Neural cell (in vitro differentiated cells): Measurements from ENCODE around the gene VPS8. TPM values are rescaled to one million over a fixed set of nuclear protein-coding genes. Genes with fewer than 3 reads are reported as not detected.

Source experiments
- H2AFZ ChIP-seq: fragments of 200-600, 300-800 bp; sonication (generic), shearing (Covaris generic); 2 replicates; pipeline ENCODE4 v1.6.0; 2014; ENCODE audit warnings: low read depth, mild to moderate bottlenecking, antibody characterized with exemption, low read length, moderate library complexity
- H3F3A ChIP-seq: fragments of 200-600 bp; shearing (Covaris generic); 2 replicates; pipeline ENCODE4 v1.6.1; 2016; ENCODE audit warnings: mild to moderate bottlenecking, moderate library complexity, mixed read lengths, antibody characterized with exemption, low read length; ENCODE audit not compliant: insufficient read depth, poor library complexity, severe bottlenecking
- H3K27ac ChIP-seq: fragments of 200-600, 300-800 bp; sonication (generic), shearing (Covaris generic); 2 replicates; pipeline ENCODE4 v1.5.1; 2014; ENCODE audit warnings: mild to moderate bottlenecking, low read length, moderate library complexity
- H3K27me3 ChIP-seq: fragments of 300-800, 200-600 bp; sonication (generic), shearing (Covaris generic); 2 replicates; pipeline ENCODE4 v1.6.0; 2014; ENCODE audit warnings: mild to moderate bottlenecking, low read depth, low read length, moderate library complexity; ENCODE audit not compliant: insufficient read depth
- H3K36me3 ChIP-seq: fragments of 300-800, 200-600 bp; sonication (generic), shearing (Covaris generic); 2 replicates; pipeline ENCODE4 v1.5.1; 2014; ENCODE audit warnings: mild to moderate bottlenecking, antibody characterized with exemption, low read length, moderate library complexity; ENCODE audit not compliant: insufficient read depth
- H3K4me2 ChIP-seq: fragments of 300-800, 200-600 bp; sonication (generic), shearing (Covaris generic); 2 replicates; pipeline ENCODE4 v1.6.0; 2014; ENCODE audit warnings: mild to moderate bottlenecking, low read length
- H3K4me3 ChIP-seq: fragments of 300-800, 200-600 bp; sonication (generic), shearing (Covaris generic); 2 replicates; pipeline ENCODE4 v1.5.1; 2014; ENCODE audit warnings: mild to moderate bottlenecking, low read length, moderate library complexity
- H3K79me2 ChIP-seq: fragments of 200-600 bp; shearing (Covaris generic); replicated peaks from 2 replicates; pipeline ENCODE4 v1.6.0; 2014; ENCODE audit warnings: mild to moderate bottlenecking, low read length, moderate library complexity; ENCODE audit not compliant: insufficient read depth
- H3K9ac ChIP-seq: fragments of 300-800, 200-600 bp; sonication (generic), shearing (Covaris generic); 2 replicates; pipeline ENCODE4 v1.6.1; 2016; ENCODE audit warnings: mild to moderate bottlenecking, low read length, mixed read lengths
- H3K9me2 ChIP-seq: fragments of 200-600 bp; shearing (Covaris generic); 2 replicates; pipeline ENCODE4 v1.6.1; 2016; ENCODE audit warnings: mild to moderate bottlenecking, low read length, mixed read lengths; ENCODE audit not compliant: insufficient read depth
- H3K9me3 ChIP-seq: fragments of 200-600, 300-800 bp; sonication (generic), shearing (Covaris generic); 2 replicates; pipeline ENCODE4 v1.6.1; 2016; ENCODE audit warnings: mild to moderate bottlenecking, mixed run types, low read length, moderate library complexity, mixed read lengths
- H4K20me1 ChIP-seq: fragments of 200-600 bp; shearing (Covaris generic); 2 replicates; pipeline ENCODE4 v1.6.1; 2016; ENCODE audit warnings: mild to moderate bottlenecking, mixed run types; ENCODE audit not compliant: insufficient read depth
- EP300 ChIP-seq: fragments of 450-650 bp; conservative IDR thresholded peaks from 2 replicates; pipeline ENCODE4 v1.6.1; 2014; ENCODE audit warnings: antibody characterized with exemption, mild to moderate bottlenecking, moderate library complexity; ENCODE audit not compliant: poor library complexity, severe bottlenecking
- EZH2 ChIP-seq: fragments of 200-600, 300-800 bp; shearing (Covaris generic), sonication (generic); IDR thresholded peaks from 2 replicates; pipeline ENCODE4 v1.6.1; 2014; ENCODE audit warnings: antibody characterized with exemption, low read length, borderline replicate concordance, mild to moderate bottlenecking; ENCODE audit not compliant: insufficient read depth, poor library complexity, severe bottlenecking
- MXI1 ChIP-seq: fragments of 450-650 bp; conservative IDR thresholded peaks from 2 replicates; pipeline ENCODE4 v1.6.1; 2014; ENCODE audit warnings: antibody characterized with exemption, mild to moderate bottlenecking; ENCODE audit not compliant: poor library complexity, severe bottlenecking
- POLR2AphosphoS5 ChIP-seq: IDR thresholded peaks from 2 replicates; pipeline ENCODE4 v1.6.1; 2012
- RAD21 ChIP-seq: fragments of 450-650 bp; conservative IDR thresholded peaks from 2 replicates; pipeline ENCODE4 v1.6.1; 2014; ENCODE audit warnings: antibody characterized with exemption, mild to moderate bottlenecking, moderate library complexity
- SMC3 ChIP-seq: fragments of 450-650 bp; conservative IDR thresholded peaks from 2 replicates; pipeline ENCODE4 v1.6.1; 2014; ENCODE audit warnings: antibody characterized with exemption, mild to moderate bottlenecking, moderate library complexity; ENCODE audit not compliant: poor library complexity
- TAF1 ChIP-seq: IDR thresholded peaks from 2 replicates; pipeline ENCODE4 v1.6.1; 2012; ENCODE audit warnings: low read depth
- polyA plus RNA-seq: library from polyadenylated mRNA; depleted of rRNA; stranded (reverse); fragments of >200 nt; gene quantifications from 2 replicates; pipeline ENCODE4 v1.2.3, GENCODE V29; 2014
- TF ChIP-seq, protein P1 (sequence below): fragments of 450-650 bp; IDR thresholded peaks from 2 replicates; pipeline ENCODE4 v1.5.1; 2014; ENCODE audit warnings: antibody characterized with exemption, mild to moderate bottlenecking, moderate library complexity; ENCODE audit not compliant: poor library complexity, severe bottlenecking
- TF ChIP-seq, protein P2 (sequence below): IDR thresholded peaks from 2 replicates; pipeline ENCODE4 v1.6.1; 2012; ENCODE audit warnings: borderline replicate concordance

VPS8 gene
- polyA plus RNA-seq, 1 donor from 2014 or later: 146 TPM

DNA sequence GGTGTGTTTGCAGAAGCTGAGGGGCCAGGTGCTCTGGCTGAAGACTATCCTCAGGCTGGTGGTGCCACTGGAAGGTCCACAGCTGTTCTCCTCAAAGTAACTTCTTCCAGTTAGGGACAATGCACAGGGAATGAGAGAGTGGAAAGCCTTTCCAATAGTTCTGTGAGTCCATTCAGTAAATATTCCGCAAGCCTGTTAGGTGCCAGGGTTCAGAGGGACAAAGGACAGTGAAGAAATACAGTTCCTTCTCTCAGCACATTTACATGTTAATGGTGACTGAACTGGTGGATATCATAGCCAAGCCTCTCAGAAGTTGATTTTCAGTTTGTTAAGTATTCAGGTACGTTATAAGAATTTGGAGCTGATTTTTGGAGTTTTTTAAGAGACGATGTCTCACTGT, 218.4 kb downstream of the VPS8 start:
- Histone ChIP-seq H3K9ac (no peak overlapping the region), H3K27me3 (no peaks in the 10 kb centered on the region), H3K4me2 (no peak overlapping the region), H3K9me3 (no peaks in the 10 kb centered on the region), H3K9me2 (no peaks in the 10 kb centered on the region), H2AFZ (no peak overlapping the region), H3K79me2 (no peaks in the 10 kb centered on the region), H4K20me1 (no peaks in the 10 kb centered on the region), H3K4me3 (no peak overlapping the region), H3F3A (no peaks in the 10 kb centered on the region), H3K36me3 (no peaks in the 10 kb centered on the region), H3K27ac (no peak overlapping the region)
- TF ChIP-seq EP300 (no peak), MXI1 (no peak), POLR2AphosphoS5 (no peak), EZH2 (no peak), SMC3 (no peak)
- TF ChIP-seq, protein P1, sequence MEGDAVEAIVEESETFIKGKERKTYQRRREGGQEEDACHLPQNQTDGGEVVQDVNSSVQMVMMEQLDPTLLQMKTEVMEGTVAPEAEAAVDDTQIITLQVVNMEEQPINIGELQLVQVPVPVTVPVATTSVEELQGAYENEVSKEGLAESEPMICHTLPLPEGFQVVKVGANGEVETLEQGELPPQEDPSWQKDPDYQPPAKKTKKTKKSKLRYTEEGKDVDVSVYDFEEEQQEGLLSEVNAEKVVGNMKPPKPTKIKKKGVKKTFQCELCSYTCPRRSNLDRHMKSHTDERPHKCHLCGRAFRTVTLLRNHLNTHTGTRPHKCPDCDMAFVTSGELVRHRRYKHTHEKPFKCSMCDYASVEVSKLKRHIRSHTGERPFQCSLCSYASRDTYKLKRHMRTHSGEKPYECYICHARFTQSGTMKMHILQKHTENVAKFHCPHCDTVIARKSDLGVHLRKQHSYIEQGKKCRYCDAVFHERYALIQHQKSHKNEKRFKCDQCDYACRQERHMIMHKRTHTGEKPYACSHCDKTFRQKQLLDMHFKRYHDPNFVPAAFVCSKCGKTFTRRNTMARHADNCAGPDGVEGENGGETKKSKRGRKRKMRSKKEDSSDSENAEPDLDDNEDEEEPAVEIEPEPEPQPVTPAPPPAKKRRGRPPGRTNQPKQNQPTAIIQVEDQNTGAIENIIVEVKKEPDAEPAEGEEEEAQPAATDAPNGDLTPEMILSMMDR: no peak
- TF ChIP-seq, protein P2, sequence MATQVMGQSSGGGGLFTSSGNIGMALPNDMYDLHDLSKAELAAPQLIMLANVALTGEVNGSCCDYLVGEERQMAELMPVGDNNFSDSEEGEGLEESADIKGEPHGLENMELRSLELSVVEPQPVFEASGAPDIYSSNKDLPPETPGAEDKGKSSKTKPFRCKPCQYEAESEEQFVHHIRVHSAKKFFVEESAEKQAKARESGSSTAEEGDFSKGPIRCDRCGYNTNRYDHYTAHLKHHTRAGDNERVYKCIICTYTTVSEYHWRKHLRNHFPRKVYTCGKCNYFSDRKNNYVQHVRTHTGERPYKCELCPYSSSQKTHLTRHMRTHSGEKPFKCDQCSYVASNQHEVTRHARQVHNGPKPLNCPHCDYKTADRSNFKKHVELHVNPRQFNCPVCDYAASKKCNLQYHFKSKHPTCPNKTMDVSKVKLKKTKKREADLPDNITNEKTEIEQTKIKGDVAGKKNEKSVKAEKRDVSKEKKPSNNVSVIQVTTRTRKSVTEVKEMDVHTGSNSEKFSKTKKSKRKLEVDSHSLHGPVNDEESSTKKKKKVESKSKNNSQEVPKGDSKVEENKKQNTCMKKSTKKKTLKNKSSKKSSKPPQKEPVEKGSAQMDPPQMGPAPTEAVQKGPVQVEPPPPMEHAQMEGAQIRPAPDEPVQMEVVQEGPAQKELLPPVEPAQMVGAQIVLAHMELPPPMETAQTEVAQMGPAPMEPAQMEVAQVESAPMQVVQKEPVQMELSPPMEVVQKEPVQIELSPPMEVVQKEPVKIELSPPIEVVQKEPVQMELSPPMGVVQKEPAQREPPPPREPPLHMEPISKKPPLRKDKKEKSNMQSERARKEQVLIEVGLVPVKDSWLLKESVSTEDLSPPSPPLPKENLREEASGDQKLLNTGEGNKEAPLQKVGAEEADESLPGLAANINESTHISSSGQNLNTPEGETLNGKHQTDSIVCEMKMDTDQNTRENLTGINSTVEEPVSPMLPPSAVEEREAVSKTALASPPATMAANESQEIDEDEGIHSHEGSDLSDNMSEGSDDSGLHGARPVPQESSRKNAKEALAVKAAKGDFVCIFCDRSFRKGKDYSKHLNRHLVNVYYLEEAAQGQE: no peak

DNA sequence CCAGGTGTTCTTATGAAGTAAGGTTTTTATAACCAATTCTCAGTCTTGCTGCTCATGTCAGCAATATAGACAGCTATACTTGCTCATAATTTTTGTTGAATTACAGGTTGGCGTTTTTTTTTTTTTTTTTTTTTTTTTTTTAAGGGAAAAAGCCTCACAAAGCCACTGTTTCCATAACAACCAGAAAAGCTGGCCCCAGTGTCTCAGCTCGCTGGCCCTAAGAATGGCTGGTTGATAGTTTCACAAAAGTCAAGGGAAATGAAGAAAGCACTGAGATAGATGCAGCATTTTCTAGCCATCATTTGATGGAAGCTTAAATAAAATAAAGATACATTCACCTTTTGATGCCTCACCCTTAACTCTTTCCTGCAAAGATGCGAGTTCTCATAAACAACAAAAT, 219.0 kb downstream of the VPS8 start:
- no peaks in the 10 kb centered on the region for H3K27me3 ChIP-seq
- H3K4me3 ChIP-seq: no peak overlapping the region
- no peak overlapping the region for H3K4me2 ChIP-seq

More for the DNA sequence above, 219.0 kb downstream of the VPS8 start:
- TF ChIP-seq RAD21: no peak
- no peak for TF ChIP-seq SMC3
- TF ChIP-seq TAF1: no peak
- TF ChIP-seq, protein P2: no peak
- TF ChIP-seq POLR2AphosphoS5: no peak
- TF ChIP-seq, protein P1: no peak
- TF ChIP-seq MXI1: no peak
- TF ChIP-seq EP300: no peak
- TF ChIP-seq EZH2: no peak
- no peaks in the 10 kb centered on the region for H3K79me2 ChIP-seq
- H3K36me3 ChIP-seq: no peaks in the 10 kb centered on the region
- no peaks in the 10 kb centered on the region for H3F3A ChIP-seq
- H3K9me2 ChIP-seq: no peaks in the 10 kb centered on the region
- no peaks in the 10 kb centered on the region for H4K20me1 ChIP-seq
- H3K9ac ChIP-seq: no peak overlapping the region
- H2AFZ ChIP-seq: no peak overlapping the region
- H3K9me3 ChIP-seq: no peaks in the 10 kb centered on the region
- no peak overlapping the region for H3K27ac ChIP-seq
